Measurements from ENCODE around the gene ZNF280D.

Gene ZNF280D

GRCh38 chr15:56744701-56745683 is 11.7 kb upstream of the ZNF280D start:
- no peaks in the 10 kb centered on the region for H3K27me3 ChIP-seq (ENCODE audit: control insufficient read depth, insufficient read depth, low read length)
- no peak overlapping the region for H3K4me3 ChIP-seq (ENCODE audit: low read depth, low read length)
- peaks cover 2% of the 10 kb centered on the region; the same call in 1 of the 2 replicates for H3K4me1 ChIP-seq (ENCODE audit: control insufficient read depth, insufficient read depth, low read length)
- no peak overlapping the region for H3K9ac ChIP-seq (ENCODE audit: low read length)
- no peak overlapping the region for H3K27ac ChIP-seq (ENCODE audit: low read depth, low read length)
- no peaks in the 10 kb centered on the region for H3K9me3 ChIP-seq (ENCODE audit: control insufficient read depth, insufficient read depth, low read depth, low read length)
- no peaks in the 10 kb centered on the region for H3K36me3 ChIP-seq (ENCODE audit: control insufficient read depth, insufficient read depth, low read length)

DNA sequence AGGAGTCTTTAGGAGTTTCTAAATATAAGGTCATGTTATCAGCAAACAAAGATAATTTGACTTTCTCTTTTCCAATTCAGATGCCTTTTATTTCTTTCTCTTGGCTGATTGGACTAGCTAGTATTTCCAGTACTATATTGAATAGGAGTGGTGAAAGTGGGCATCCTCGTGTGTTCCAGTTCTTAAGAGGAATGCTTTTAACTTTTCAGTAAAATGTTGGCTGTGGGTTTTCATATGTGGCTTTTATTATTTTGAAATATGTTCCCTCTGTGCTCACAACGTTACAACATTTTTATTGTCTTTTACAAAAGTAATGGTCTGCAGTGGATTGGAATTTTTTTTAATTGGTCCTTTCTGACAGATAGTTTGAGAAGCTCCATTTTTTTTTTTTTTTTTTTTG is 8.2 kb upstream of the ZNF280D start:
- Histone ChIP-seq H3K9me3 (ENCODE audit: control insufficient read depth, insufficient read depth, low read depth, low read length) (no peaks in the 10 kb centered on the region), H3K27me3 (ENCODE audit: control insufficient read depth, insufficient read depth, low read length) (no peaks in the 10 kb centered on the region), H3K36me3 (ENCODE audit: control insufficient read depth, insufficient read depth, low read length) (no peaks in the 10 kb centered on the region), H3K4me3 (ENCODE audit: low read depth, low read length) (no peak overlapping the region), H3K27ac (ENCODE audit: low read depth, low read length) (no peak overlapping the region), H3K4me1 (ENCODE audit: control insufficient read depth, insufficient read depth, low read length) (peaks cover 19% of the 10 kb centered on the region; the same call in 1 of the 2 replicates), H3K9ac (ENCODE audit: low read length) (no peak overlapping the region)

- H3K9me3 ChIP-seq (ENCODE audit: control insufficient read depth, insufficient read depth, low read depth, low read length) = peaks cover 6% of the 10 kb centered on the region
- peaks cover 19% of the 10 kb centered on the region; the same call in 1 of the 2 replicates for H3K4me1 ChIP-seq (ENCODE audit: control insufficient read depth, insufficient read depth, low read length)
- no peaks in the 10 kb centered on the region for H3K27me3 ChIP-seq (ENCODE audit: control insufficient read depth, insufficient read depth, low read length)
- no peak overlapping the region for H3K9ac ChIP-seq (ENCODE audit: low read length)
- H3K36me3 ChIP-seq (ENCODE audit: control insufficient read depth, insufficient read depth, low read length) = no peaks in the 10 kb centered on the region
- no peak overlapping the region for H3K4me3 ChIP-seq (ENCODE audit: low read depth, low read length)
- H3K27ac ChIP-seq (ENCODE audit: low read depth, low read length) = no peak overlapping the region
These were observed 6.8 kb upstream of the ZNF280D start for GRCh38 chr15:56739964-56740640.

DNA sequence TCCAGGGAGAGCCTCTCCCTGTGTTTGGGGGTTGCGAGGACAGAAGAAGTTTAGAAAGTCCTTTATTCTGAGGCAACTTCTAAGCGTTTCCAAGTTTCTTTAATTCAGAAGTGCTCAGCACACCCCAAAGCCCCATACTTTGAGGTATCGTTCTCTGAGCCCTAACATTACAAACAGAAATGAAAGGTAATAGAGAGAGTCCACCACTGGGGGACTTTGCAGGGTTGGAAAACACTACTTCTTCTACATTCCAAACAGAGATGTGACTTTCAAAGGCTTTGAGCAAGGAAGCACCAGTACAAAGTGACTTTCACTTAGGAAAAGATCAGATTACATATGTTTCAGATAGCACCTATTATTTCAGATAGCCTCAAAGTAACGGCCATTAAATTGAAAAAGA is 6.2 kb upstream of the ZNF280D start:
- peaks cover 19% of the 10 kb centered on the region; the same call in 1 of the 2 replicates for H3K4me1 ChIP-seq (ENCODE audit: control insufficient read depth, insufficient read depth, low read length)

DNA sequence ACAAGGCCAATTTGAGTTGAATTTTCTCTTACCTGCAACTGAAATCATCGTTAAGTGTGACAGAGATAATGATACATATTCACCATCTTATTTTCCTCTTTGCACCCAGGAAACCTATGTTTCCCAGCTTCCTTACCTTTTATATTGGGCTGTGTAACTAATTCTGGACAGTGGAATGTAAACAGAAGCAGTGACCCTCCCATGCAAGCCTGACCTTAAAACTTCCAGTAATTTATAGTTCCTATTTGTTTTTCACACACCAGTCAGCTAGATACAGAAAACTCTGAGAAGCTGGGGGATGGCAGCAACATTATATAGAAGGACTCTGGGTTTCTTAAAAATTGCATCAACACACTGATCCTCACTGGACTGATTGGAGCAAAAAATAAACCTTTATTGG is 4.5 kb upstream of the ZNF280D start:
- H3K4me3 ChIP-seq (ENCODE audit: low read depth, low read length) = no peak overlapping the region
- H3K9me3 ChIP-seq (ENCODE audit: control insufficient read depth, insufficient read depth, low read depth, low read length) = peaks cover 20% of the 10 kb centered on the region
- no peaks in the 10 kb centered on the region for H3K27me3 ChIP-seq (ENCODE audit: control insufficient read depth, insufficient read depth, low read length)
- H3K36me3 ChIP-seq (ENCODE audit: control insufficient read depth, insufficient read depth, low read length) = no peaks in the 10 kb centered on the region
- no peak overlapping the region for H3K9ac ChIP-seq (ENCODE audit: low read length)
- H3K27ac ChIP-seq (ENCODE audit: low read depth, low read length) = no peak overlapping the region
- peaks cover 21% of the 10 kb centered on the region; the same call in 1 of the 2 replicates for H3K4me1 ChIP-seq (ENCODE audit: control insufficient read depth, insufficient read depth, low read length)

More for the DNA sequence above, 6.2 kb upstream of the ZNF280D start:
- no peak overlapping the region for H3K4me3 ChIP-seq (ENCODE audit: low read depth, low read length)
- no peaks in the 10 kb centered on the region for H3K36me3 ChIP-seq (ENCODE audit: control insufficient read depth, insufficient read depth, low read length)
- no peak overlapping the region for H3K9ac ChIP-seq (ENCODE audit: low read length)
- peaks cover 12% of the 10 kb centered on the region for H3K9me3 ChIP-seq (ENCODE audit: control insufficient read depth, insufficient read depth, low read depth, low read length)
- no peak overlapping the region for H3K27ac ChIP-seq (ENCODE audit: low read depth, low read length)
- no peaks in the 10 kb centered on the region for H3K27me3 ChIP-seq (ENCODE audit: control insufficient read depth, insufficient read depth, low read length)

GRCh38 chr15:56736881-56737707 is 3.8 kb upstream of the ZNF280D start:
- Histone ChIP-seq H3K27me3 (ENCODE audit: control insufficient read depth, insufficient read depth, low read length) (no peaks in the 10 kb centered on the region), H3K4me1 (ENCODE audit: control insufficient read depth, insufficient read depth, low read length) (peaks cover 25% of the 10 kb centered on the region; the same call in 1 of the 2 replicates), H3K36me3 (ENCODE audit: control insufficient read depth, insufficient read depth, low read length) (no peaks in the 10 kb centered on the region), H3K9me3 (ENCODE audit: control insufficient read depth, insufficient read depth, low read depth, low read length) (peaks cover 20% of the 10 kb centered on the region), H3K4me3 (ENCODE audit: low read depth, low read length) (no peak overlapping the region), H3K9ac (ENCODE audit: low read length) (no peak overlapping the region), H3K27ac (ENCODE audit: low read depth, low read length) (no peak overlapping the region)

DNA sequence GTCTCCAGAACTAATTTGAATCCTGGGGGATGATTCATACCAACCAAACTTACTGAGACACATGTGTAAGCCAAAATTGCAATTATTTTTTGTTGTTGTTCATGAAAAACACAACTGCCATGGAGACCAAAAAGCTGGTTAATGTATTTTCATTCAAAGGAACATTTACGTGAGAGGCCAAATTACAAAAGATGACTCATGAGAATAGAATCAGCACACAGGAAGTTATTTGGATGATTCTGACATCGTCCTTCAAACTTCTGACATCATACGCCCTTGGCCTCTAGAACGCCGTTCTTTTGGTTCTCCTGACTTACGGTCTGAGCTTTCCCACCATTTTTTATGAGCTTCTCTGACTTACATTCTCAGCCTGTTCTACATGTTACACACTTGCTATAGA is 3.0 kb upstream of the ZNF280D start:
- Histone ChIP-seq H3K4me3 (ENCODE audit: low read depth, low read length) (no peak overlapping the region), H3K9me3 (ENCODE audit: control insufficient read depth, insufficient read depth, low read depth, low read length) (peaks cover 20% of the 10 kb centered on the region), H3K27ac (ENCODE audit: low read depth, low read length) (no peak overlapping the region), H3K27me3 (ENCODE audit: control insufficient read depth, insufficient read depth, low read length) (no peaks in the 10 kb centered on the region), H3K36me3 (ENCODE audit: control insufficient read depth, insufficient read depth, low read length) (no peaks in the 10 kb centered on the region), H3K9ac (ENCODE audit: low read length) (no peak overlapping the region), H3K4me1 (ENCODE audit: control insufficient read depth, insufficient read depth, low read length) (peaks cover 32% of the 10 kb centered on the region)

- Histone ChIP-seq H3K4me1 (ENCODE audit: control insufficient read depth, insufficient read depth, low read length) (peaks cover 32% of the 10 kb centered on the region), H3K9me3 (ENCODE audit: control insufficient read depth, insufficient read depth, low read depth, low read length) (peaks cover 20% of the 10 kb centered on the region), H3K9ac (ENCODE audit: low read length) (no peak overlapping the region), H3K36me3 (ENCODE audit: control insufficient read depth, insufficient read depth, low read length) (no peaks in the 10 kb centered on the region), H3K27ac (ENCODE audit: low read depth, low read length) (no peak overlapping the region), H3K27me3 (ENCODE audit: control insufficient read depth, insufficient read depth, low read length) (no peaks in the 10 kb centered on the region), H3K4me3 (ENCODE audit: low read depth, low read length) (no peak overlapping the region)
These were observed 2.3 kb upstream of the ZNF280D start for GRCh38 chr15:56735589-56735988.

- Histone ChIP-seq H3K4me3 (ENCODE audit: low read depth, low read length) (no peak overlapping the region), H3K4me1 (ENCODE audit: control insufficient read depth, insufficient read depth, low read length) (peaks cover 21% of the 10 kb centered on the region), H3K9me3 (ENCODE audit: control insufficient read depth, insufficient read depth, low read depth, low read length) (peaks cover 20% of the 10 kb centered on the region), H3K9ac (ENCODE audit: low read length) (no peak overlapping the region), H3K36me3 (ENCODE audit: control insufficient read depth, insufficient read depth, low read length) (no peaks in the 10 kb centered on the region), H3K27me3 (ENCODE audit: control insufficient read depth, insufficient read depth, low read length) (no peaks in the 10 kb centered on the region), H3K27ac (ENCODE audit: low read depth, low read length) (no peak overlapping the region)
These were observed 815 bp upstream of the ZNF280D start for GRCh38 chr15:56734013-56734635.

- Histone ChIP-seq H3K4me3 (ENCODE audit: low read depth, low read length) (peak overlapping the region; percentile 76), H3K9ac (ENCODE audit: low read length) (peak overlapping the region; percentile 97), H3K4me1 (ENCODE audit: control insufficient read depth, insufficient read depth, low read length) (peaks cover 18% of the 10 kb centered on the region), H3K27ac (ENCODE audit: low read depth, low read length) (peak overlapping the region; percentile 88), H3K9me3 (ENCODE audit: control insufficient read depth, insufficient read depth, low read depth, low read length) (peaks cover 20% of the 10 kb centered on the region), H3K36me3 (ENCODE audit: control insufficient read depth, insufficient read depth, low read length) (no peaks in the 10 kb centered on the region), H3K27me3 (ENCODE audit: control insufficient read depth, insufficient read depth, low read length) (no peaks in the 10 kb centered on the region)
These were observed 498 bp downstream of the ZNF280D start for GRCh38 chr15:56732886-56733135.
